Natural killer cell (primary cell): Measurements from ENCODE around the gene STUM. TPM values are rescaled to one million over a fixed set of nuclear protein-coding genes. Genes with fewer than 3 reads are reported as not detected.
A peak's percentile ranks its signal among the peaks of the same experiment; 100 is the strongest.

ENCODE experiments used
- ATAC-seq, 3 donors: fragments of 150-1000 bp in 2 of 3; fragments of 200-7000 bp in 1 of 3; cut with Tn5 transposase; 1 replicate in 1 of 3; 2 replicates in 2 of 3; pipeline ENCODE4 v1.10.0; 2021; ENCODE audit warnings: mild to moderate bottlenecking in 2 of 3, moderate library complexity in 2 of 3
- DNase-seq, 2 donors: peaks; one replicate each; pipeline versions ENCODE4 v3.0.0 to v3.0.0-alpha.2; 2013 to 2021; ENCODE audit warnings: mixed read lengths in 1 of 2
- H3K27ac ChIP-seq: one replicate; pipeline ENCODE4 v1.5.1; 2013; ENCODE audit warnings: mild to moderate bottlenecking, low read length
- H3K27me3 ChIP-seq: one replicate; pipeline ENCODE4 v1.6.1; 2013; ENCODE audit warnings: low read length; ENCODE audit not compliant: control insufficient read depth, insufficient read depth
- H3K36me3 ChIP-seq: one replicate; pipeline ENCODE4 v1.6.1; 2013; ENCODE audit warnings: low read length; ENCODE audit not compliant: control insufficient read depth, insufficient read depth
- H3K4me1 ChIP-seq: one replicate; pipeline ENCODE4 v1.6.1; 2013; ENCODE audit warnings: low read length; ENCODE audit not compliant: control insufficient read depth, insufficient read depth
- H3K4me3 ChIP-seq: one replicate; pipeline ENCODE4 v1.5.1; 2013; ENCODE audit warnings: low read length
- H3K9me3 ChIP-seq: one replicate; pipeline ENCODE4 v1.6.1; 2013; ENCODE audit warnings: low read length; ENCODE audit not compliant: control insufficient read depth, insufficient read depth
- H3K27ac Mint-ChIP-seq, 2 donors: one replicate each; pipeline ENCODE4 v1.8.0; 2022; ENCODE audit warnings: mild to moderate bottlenecking in 2 of 2, mixed read lengths in 2 of 2, moderate library complexity in 1 of 2
- H3K27me3 Mint-ChIP-seq, 2 donors: one replicate each; pipeline ENCODE4 v1.8.0; 2022; ENCODE audit warnings: low read depth in 2 of 2, mixed read lengths in 2 of 2
- H3K36me3 Mint-ChIP-seq: one replicate; pipeline ENCODE4 v1.8.0; 2022; ENCODE audit warnings: mixed read lengths
- H3K4me1 Mint-ChIP-seq, 2 donors: one replicate each; pipeline ENCODE4 v1.8.0; 2022; ENCODE audit warnings: mixed read lengths in 2 of 2
- H3K4me3 Mint-ChIP-seq: one replicate; pipeline ENCODE4 v1.8.0; 2022; ENCODE audit warnings: mild to moderate bottlenecking, moderate library complexity, mixed read lengths
- H3K9me3 Mint-ChIP-seq, 2 donors: one replicate each; pipeline ENCODE4 v1.8.0; 2022; ENCODE audit warnings: mixed read lengths in 2 of 2
- WGBS: methylation state at CpG from one replicate; pipeline ENCODE4 v1.1.7; 2013; ENCODE audit warnings: missing lambda C conversion rate; ENCODE audit not compliant: insufficient coverage; 5-methylcytosine and 5-hydroxymethylcytosine counted together
- intact Hi-C: fragments of 100-400 bp; cut with micrococcal nuclease; formaldehyde crosslinking; loops from one replicate; pipeline ENCODE4 v1.14.2; 2022
- total RNA-seq, 4 donors: library from RNA; stranded (reverse); fragments of 120-200 nt in 1 of 4; gene quantifications; one replicate each; pipeline versions ENCODE4 v1.2.3 to v1.2.4, GENCODE V29; 2013 to 2022
- TF ChIP-seq, protein P1 (sequence below): fragments of 200-600 bp; IDR thresholded peaks from one replicate; pipeline ENCODE4 v1.8.0; 2022; ENCODE audit warnings: antibody characterized with exemption

Gene STUM
- total RNA-seq, 3 donors from 2014 or later (not counting 1 experiment from before 2014, with no cell fraction given): not detected

DNA sequence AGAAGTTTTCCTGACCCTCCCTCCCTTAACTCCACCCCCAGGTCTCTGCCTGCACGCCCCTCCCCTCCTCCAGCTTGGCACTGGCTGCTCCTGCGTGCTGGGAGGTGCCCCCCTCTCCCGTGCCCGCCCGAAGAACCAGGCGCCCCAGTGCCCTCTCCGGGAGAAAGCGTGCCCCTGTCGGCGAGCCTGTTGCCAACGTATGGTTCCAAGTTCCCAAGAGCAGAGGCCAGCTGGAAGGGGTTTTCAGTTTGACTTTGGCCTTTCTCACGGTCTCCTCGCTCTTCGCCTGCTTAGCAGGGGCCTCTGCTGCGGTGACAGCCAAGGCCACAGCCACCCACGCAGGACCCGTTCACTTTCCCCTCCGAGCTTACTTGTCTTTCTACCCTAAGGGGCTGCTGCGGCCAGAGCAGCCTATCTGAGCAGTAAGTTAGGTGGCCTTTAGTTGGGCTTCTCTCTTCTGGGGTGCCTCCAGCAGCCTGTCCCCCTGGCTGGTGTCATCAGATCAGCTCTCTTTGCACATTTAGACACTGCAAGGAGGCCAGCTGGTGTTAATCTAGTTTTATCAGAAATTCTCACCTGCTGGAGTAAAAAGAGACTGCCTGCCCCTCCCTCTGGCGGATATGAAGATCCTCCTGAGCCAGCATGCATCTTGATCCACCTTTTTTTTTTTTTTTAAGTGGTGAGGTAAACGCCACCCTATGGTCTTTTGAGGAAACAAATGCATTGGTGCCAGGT, 1.5 kb downstream of the STUM start:
- H3K27me3 ChIP-seq: peaks cover 35% of the 10 kb centered on the region
- WGBS: 6% methylated on average over 21 of the region's 21 CpGs
- H3K36me3 Mint-ChIP-seq: no peaks in the 10 kb centered on the region
- H3K4me3 Mint-ChIP-seq: peak overlapping the region; percentile 75
- H3K36me3 ChIP-seq: no peaks in the 10 kb centered on the region
- intact Hi-C loops: loop anchor here (5.0 kb wide), 1 partner anchor 277 kb away; no protein-coding TSS in a partner anchor
- DNase-seq: peak in 1 of 2 donors; percentile 48
- peaks cover 25% of the 10 kb centered on the region for H3K4me1 ChIP-seq
- peak in 1 of 3 donors; percentile 22 for ATAC-seq
- no peak overlapping the region for H3K27ac Mint-ChIP-seq
- H3K27ac ChIP-seq: no peak overlapping the region
- H3K9me3 ChIP-seq: no peaks in the 10 kb centered on the region
- TF ChIP-seq, protein P1, sequence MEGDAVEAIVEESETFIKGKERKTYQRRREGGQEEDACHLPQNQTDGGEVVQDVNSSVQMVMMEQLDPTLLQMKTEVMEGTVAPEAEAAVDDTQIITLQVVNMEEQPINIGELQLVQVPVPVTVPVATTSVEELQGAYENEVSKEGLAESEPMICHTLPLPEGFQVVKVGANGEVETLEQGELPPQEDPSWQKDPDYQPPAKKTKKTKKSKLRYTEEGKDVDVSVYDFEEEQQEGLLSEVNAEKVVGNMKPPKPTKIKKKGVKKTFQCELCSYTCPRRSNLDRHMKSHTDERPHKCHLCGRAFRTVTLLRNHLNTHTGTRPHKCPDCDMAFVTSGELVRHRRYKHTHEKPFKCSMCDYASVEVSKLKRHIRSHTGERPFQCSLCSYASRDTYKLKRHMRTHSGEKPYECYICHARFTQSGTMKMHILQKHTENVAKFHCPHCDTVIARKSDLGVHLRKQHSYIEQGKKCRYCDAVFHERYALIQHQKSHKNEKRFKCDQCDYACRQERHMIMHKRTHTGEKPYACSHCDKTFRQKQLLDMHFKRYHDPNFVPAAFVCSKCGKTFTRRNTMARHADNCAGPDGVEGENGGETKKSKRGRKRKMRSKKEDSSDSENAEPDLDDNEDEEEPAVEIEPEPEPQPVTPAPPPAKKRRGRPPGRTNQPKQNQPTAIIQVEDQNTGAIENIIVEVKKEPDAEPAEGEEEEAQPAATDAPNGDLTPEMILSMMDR: no peak
- peaks cover 57 to 67% of the 10 kb centered on the region in 2 donors for H3K27me3 Mint-ChIP-seq
- peaks cover 6 to 17% of the 10 kb centered on the region in 2 donors for H3K4me1 Mint-ChIP-seq
- H3K4me3 ChIP-seq: no peak overlapping the region
- no peaks in the 10 kb centered on the region for H3K9me3 Mint-ChIP-seq

DNA sequence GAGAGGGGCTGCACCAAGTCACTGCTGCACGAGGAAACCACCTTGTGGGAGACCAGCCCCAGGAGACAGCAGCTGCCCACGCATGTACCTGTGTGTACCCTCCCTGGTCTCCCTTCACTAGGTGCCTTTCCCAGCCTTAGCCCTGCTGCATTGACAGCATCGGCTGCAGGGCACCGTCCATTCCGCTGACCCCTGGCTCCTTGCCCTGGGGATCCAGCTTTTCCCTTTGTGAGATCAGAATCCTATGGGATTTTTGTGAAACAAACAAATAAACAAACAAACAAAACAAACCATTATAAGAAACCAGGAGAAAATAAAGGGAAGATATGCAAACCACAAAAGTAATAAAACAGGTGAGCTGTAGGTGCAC, 2.1 kb downstream of the STUM start:
- 71% methylated on average over 5 of the region's 5 CpGs for WGBS
- peaks cover 58 to 73% of the 10 kb centered on the region in 2 donors for H3K27me3 Mint-ChIP-seq

DNA sequence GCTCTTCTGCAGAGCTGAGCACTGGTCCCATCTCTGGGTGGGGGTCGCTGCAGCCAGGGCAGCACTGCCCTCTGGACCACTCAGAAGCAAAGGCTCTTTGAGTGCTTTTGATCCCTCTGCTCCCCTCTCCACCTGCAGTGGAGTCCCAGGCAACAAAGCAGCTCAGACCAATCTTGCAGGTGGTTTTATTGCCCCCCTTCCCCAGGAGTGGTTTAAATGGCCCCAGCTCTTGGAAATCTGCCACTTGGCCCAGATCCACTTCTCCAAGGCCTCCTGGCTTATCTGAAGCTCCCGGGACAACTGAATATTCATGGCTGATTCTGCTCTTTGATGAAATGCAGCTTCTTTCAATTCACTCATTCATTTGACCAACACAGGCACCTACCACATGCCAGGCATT, 2.7 kb downstream of the STUM start:
- Mint-ChIP-seq H3K36me3 (no peaks in the 10 kb centered on the region), H3K27me3 (peaks cover 56 to 71% of the 10 kb centered on the region in 2 donors), H3K27ac (no peak overlapping the region), H3K9me3 (no peaks in the 10 kb centered on the region), H3K4me1 (peaks cover 6 to 17% of the 10 kb centered on the region in 2 donors), H3K4me3 (no peak overlapping the region)
- Histone ChIP-seq H3K36me3 (no peaks in the 10 kb centered on the region), H3K4me1 (peaks cover 25% of the 10 kb centered on the region), H3K9me3 (no peaks in the 10 kb centered on the region), H3K27me3 (peaks cover 35% of the 10 kb centered on the region), H3K27ac (no peak overlapping the region), H3K4me3 (no peak overlapping the region)
- no peak for DNase-seq
- 79% methylated on average over 2 of the region's 2 CpGs for WGBS
- intact Hi-C loops: no loop called here
- TF ChIP-seq, protein P1: no peak
- ATAC-seq: no peak

More for the DNA sequence above, 2.1 kb downstream of the STUM start:
- no peak overlapping the region for H3K27ac ChIP-seq
- H3K4me1 Mint-ChIP-seq: peaks cover 6 to 17% of the 10 kb centered on the region in 2 donors
- H3K4me3 Mint-ChIP-seq: no peak overlapping the region
- H3K36me3 Mint-ChIP-seq: no peaks in the 10 kb centered on the region
- intact Hi-C loops: no loop called here
- H3K36me3 ChIP-seq: no peaks in the 10 kb centered on the region
- ATAC-seq (no peak), DNase-seq (no peak)
- peaks cover 25% of the 10 kb centered on the region for H3K4me1 ChIP-seq
- H3K27ac Mint-ChIP-seq: no peak overlapping the region
- no peak overlapping the region for H3K4me3 ChIP-seq
- H3K9me3 Mint-ChIP-seq: no peaks in the 10 kb centered on the region
- TF ChIP-seq, protein P1: no peak
- H3K9me3 ChIP-seq: no peaks in the 10 kb centered on the region
- peaks cover 35% of the 10 kb centered on the region for H3K27me3 ChIP-seq
